ENCODE data around the gene TFAP2E. TPM values are rescaled to one million over a fixed set of nuclear protein-coding genes. Genes with fewer than 3 reads are reported as not detected.

The TFAP2E gene
- total and polyA plus RNA-seq, 10 donors: 0.60 to 4.4 (median 2.0) TPM; not detected in 2

GRCh38 chr1:35595684-35596083 is 22.6 kb downstream of the TFAP2E start:
- 94 to 99% (median 95%) methylated on average over 7 of the region's 7 CpGs for WGBS, 5 donors
- Histone ChIP-seq H3K4me1 (peaks cover 3 to 16% (median 7%) of the 10 kb centered on the region in 6 donors), H3K4me3 (no peak overlapping the region), H3K27ac (no peak overlapping the region), H3K36me3 (peaks cover 0 to 63% (median 11%) of the 10 kb centered on the region in 6 donors), H3K9me3 (no peaks in the 10 kb centered on the region), H3K27me3 (replicated peaks in 1 of 7) (no peaks in the 10 kb centered on the region)
- no peak for DNase-seq
- TF ChIP-seq POLR2AphosphoS5 (IDR thresholded peaks at IDR 0.05) (peak in 2 of 3 donors; percentile 14 to 24), POLR2A (IDR thresholded peaks at IDR 0.05) (no peak), CTCF (IDR thresholded peaks at IDR 0.05 in 8 of 11, conservative IDR thresholded peaks at IDR 0.05 in 3 of 11) (no peak)
- intact Hi-C loops (cut with DNase I; ENCODE audit: low total_unique reads): no loop called here

- Histone ChIP-seq H3K27ac (no peak overlapping the region), H3K4me1 (peaks cover 3 to 13% (median 6%) of the 10 kb centered on the region in 6 donors), H3K4me3 (no peak overlapping the region), H3K27me3 (replicated peaks in 1 of 7) (no peaks in the 10 kb centered on the region), H3K36me3 (peaks cover 0 to 74% (median 30%) of the 10 kb centered on the region in 6 donors), H3K9me3 (no peaks in the 10 kb centered on the region)
- intact Hi-C loops (cut with DNase I; ENCODE audit: low total_unique reads): no loop called here
- TF ChIP-seq CTCF (IDR thresholded peaks at IDR 0.05 in 8 of 11, conservative IDR thresholded peaks at IDR 0.05 in 3 of 11) (no peak), POLR2A (IDR thresholded peaks at IDR 0.05) (no peak), POLR2AphosphoS5 (IDR thresholded peaks at IDR 0.05) (peak in 2 of 3 donors; percentile 12 to 18)
- 86 to 93% (median 88%) methylated on average over 5 of the region's 5 CpGs for WGBS, 5 donors
- DNase-seq: no peak
Measured at GRCh38 chr1:35597870-35598269, 24.8 kb downstream of the TFAP2E start.

- WGBS, 5 donors: 80 to 94% (median 85%) methylated on average over 2 of the region's 2 CpGs
- peaks cover 0 to 85% (median 40%) of the 10 kb centered on the region in 6 donors for H3K36me3 ChIP-seq
- no peak overlapping the region for H3K4me3 ChIP-seq
- intact Hi-C loops (cut with DNase I; ENCODE audit: low total_unique reads): no loop called here
- TF ChIP-seq POLR2AphosphoS5 (IDR thresholded peaks at IDR 0.05) (no peak), CTCF (IDR thresholded peaks at IDR 0.05 in 8 of 11, conservative IDR thresholded peaks at IDR 0.05 in 3 of 11) (no peak), POLR2A (IDR thresholded peaks at IDR 0.05) (no peak)
- H3K4me1 ChIP-seq: peaks cover 0 to 3% (median 0%) of the 10 kb centered on the region in 6 donors
- no peak for DNase-seq
- H3K9me3 ChIP-seq: no peaks in the 10 kb centered on the region
- H3K27me3 ChIP-seq (replicated peaks in 1 of 7): no peaks in the 10 kb centered on the region
- no peak overlapping the region for H3K27ac ChIP-seq
Measured at GRCh38 chr1:35598895-35599294, 25.8 kb downstream of the TFAP2E start.

- intact Hi-C loops (cut with DNase I; ENCODE audit: low total_unique reads): no loop called here
- no peak overlapping the region for H3K4me3 ChIP-seq
- DNase-seq: no peak
- 86 to 91% (median 91%) methylated on average over 3 of the region's 3 CpGs for WGBS, 5 donors
- no peaks in the 10 kb centered on the region for H3K4me1 ChIP-seq
- H3K27me3 ChIP-seq (replicated peaks in 1 of 7): no peaks in the 10 kb centered on the region
- H3K9me3 ChIP-seq: no peaks in the 10 kb centered on the region
- TF ChIP-seq POLR2A (IDR thresholded peaks at IDR 0.05) (no peak), POLR2AphosphoS5 (IDR thresholded peaks at IDR 0.05) (no peak), CTCF (IDR thresholded peaks at IDR 0.05 in 8 of 11, conservative IDR thresholded peaks at IDR 0.05 in 3 of 11) (no peak)
- H3K27ac ChIP-seq: no peak overlapping the region
- H3K36me3 ChIP-seq: peaks cover 0 to 88% (median 45%) of the 10 kb centered on the region in 6 donors
Measured at GRCh38 chr1:35599411-35599810, 26.3 kb downstream of the TFAP2E start.

All from spleen (tissue), 11 donors.